K562 (cell line): Measurements from ENCODE around the gene MACROD2. TPM values are rescaled to one million over a fixed set of nuclear protein-coding genes. Genes with fewer than 3 reads are reported as not detected.

ENCODE experiments used
- ATAC-seq: fragments of 200-7000 bp; cut with Tn5 transposase; 3 replicates; pipeline ENCODE4 v1.9.1; 2020; ENCODE audit warnings: moderate library complexity
- BruUV-seq: library from RNA; stranded (reverse); fragments of 400-500 nt; replicated peaks from 2 replicates; lab custom pipeline; 2021; lab: Mats Ljungman, UMichigan
- CTCF ChIA-PET: fragments of 300-600 bp; formaldehyde crosslinking; extraction: SDS; loops from one replicate; lab custom pipeline; 2021; ENCODE audit warnings: low intra/inter-chr PET ratio; lab: Yijun Ruan, JAX
- POLR2A ChIA-PET: fragments of 300-600, 350-650 bp; sonication (Branson Sonifier 250); formaldehyde crosslinking; extraction: SDS; loops from one replicate; lab custom pipeline; 2021; ENCODE audit warnings: antibody characterized with exemption, inconsistent platforms; lab: Yijun Ruan, JAX
- DNase-seq, 4 experiments: peaks; one replicate each; pipeline versions ENCODE4 v3.0.0 to v3.0.0-alpha.2; 2011 to 2018; ENCODE audit warnings: low spot score in 3 of 4, mixed read lengths in 3 of 4; ENCODE audit errors: extremely low read depth in 1 of 4
- FAIRE-seq: peaks from 2 replicates; lab custom pipeline; 2011; peaks lifted over from hg19 to GRCh38; lab: Jason Lieb, UNC
- H2AFZ ChIP-seq: 2 replicates; pipeline ENCODE4 v1.6.0; 2011; ENCODE audit warnings: low read depth, low read length, control low read depth, inconsistent platforms
- H3K27ac ChIP-seq: fragments of 200-600 bp; 3 replicates; pipeline ENCODE4 v1.8.0; 2011; ENCODE audit warnings: low read depth, mild to moderate bottlenecking, control low read depth, inconsistent platforms, low read length, moderate library complexity, mixed read lengths; ENCODE audit errors: extremely low read depth
- H3K27me3 ChIP-seq, 2 experiments: fragments of 300-600 bp in 1 of 2; 2 replicates in 1 of 2; 3 replicates in 1 of 2; pipeline versions ENCODE4 v1.6.0 to v1.8.0; 2011; ENCODE audit warnings: inconsistent platforms in 2 of 2, low read length in 2 of 2, mild to moderate bottlenecking in 1 of 2, mixed read lengths in 1 of 2, moderate library complexity in 1 of 2; ENCODE audit not compliant: control insufficient read depth in 2 of 2, insufficient read depth in 2 of 2
- H3K36me3 ChIP-seq: fragments of 300-600 bp; 3 replicates; pipeline ENCODE4 v1.8.0; 2011; ENCODE audit warnings: mild to moderate bottlenecking, low read length, inconsistent platforms; ENCODE audit not compliant: control insufficient read depth, insufficient read depth
- H3K4me1 ChIP-seq, 2 experiments: fragments of 200-600 bp in 1 of 2; replicated peaks in 1 of 2; 2 replicates in 1 of 2; 3 replicates in 1 of 2; pipeline versions ENCODE4 v1.5.1 to v1.8.0; 2011; ENCODE audit warnings: inconsistent platforms in 2 of 2, low read length in 2 of 2, mild to moderate bottlenecking in 1 of 2, mixed read lengths in 1 of 2, moderate library complexity in 1 of 2; ENCODE audit not compliant: control insufficient read depth in 2 of 2, insufficient read depth in 2 of 2
- H3K4me2 ChIP-seq: 2 replicates; pipeline ENCODE4 v1.6.1; 2011; ENCODE audit warnings: low read length, control low read depth, inconsistent platforms, mixed read lengths; ENCODE audit not compliant: insufficient read depth
- H3K4me3 ChIP-seq: fragments of 200-600 bp; sonication (generic), shearing (Covaris generic); 2 replicates; pipeline ENCODE4 v1.5.1; 2016; ENCODE audit warnings: control low read depth, inconsistent platforms
- H3K79me2 ChIP-seq: fragments of 200-600 bp; 3 replicates; pipeline ENCODE4 v1.8.0; 2011; ENCODE audit warnings: low read length, inconsistent platforms; ENCODE audit not compliant: control insufficient read depth, insufficient read depth
- H3K9ac ChIP-seq, 2 experiments: 2 replicates each; pipeline versions ENCODE4 v1.6.0 to v1.6.1; 2011; ENCODE audit warnings: low read depth in 2 of 2, low read length in 2 of 2, control low read depth in 1 of 2, inconsistent platforms in 1 of 2, mild to moderate bottlenecking in 1 of 2, mixed read lengths in 1 of 2; ENCODE audit not compliant: insufficient read depth in 1 of 2
- H3K9me1 ChIP-seq: one replicate; pipeline ENCODE4 v1.6.0; 2011; ENCODE audit warnings: inconsistent platforms, mild to moderate bottlenecking, low read length, moderate library complexity; ENCODE audit not compliant: control insufficient read depth, insufficient read depth
- H3K9me3 ChIP-seq: replicated peaks from 2 replicates; pipeline ENCODE4 v1.5.1; 2011; ENCODE audit warnings: low read depth, low read length, inconsistent platforms; ENCODE audit not compliant: control insufficient read depth, insufficient read depth
- H4K20me1 ChIP-seq: replicated peaks from 2 replicates; pipeline ENCODE4 v1.6.1; 2011; ENCODE audit warnings: low read length, inconsistent platforms, mixed read lengths; ENCODE audit not compliant: control insufficient read depth, insufficient read depth
- CSDE1 ChIP-seq, 2 experiments: fragments of 450-650 bp; IDR thresholded peaks; 2 replicates each; pipeline ENCODE4 v1.6.1; 2016; ENCODE audit warnings: mild to moderate bottlenecking in 1 of 2
- DACH1 ChIP-seq: fragments of 450-650 bp; IDR thresholded peaks from 2 replicates; pipeline ENCODE4 v1.6.1; 2018; ENCODE audit not compliant: partially characterized antibody
- HNRNPK ChIP-seq: fragments of 200-400 bp; formaldehyde crosslinking; IDR thresholded peaks from one replicate; pipeline ENCODE4 v1.6.1; 2018; ENCODE audit warnings: mild to moderate bottlenecking, low read depth, low read length; ENCODE audit not compliant: poor library complexity, severe bottlenecking
- MAFK ChIP-seq: IDR thresholded peaks from 2 replicates; pipeline ENCODE4 v1.6.1; 2011; ENCODE audit warnings: low read length, improper control_type of control experiment
- SMAD2 ChIP-seq: fragments of 150-350 bp; IDR thresholded peaks from 2 replicates; pipeline ENCODE4 v1.6.1; 2014; ENCODE audit warnings: low read depth, mild to moderate bottlenecking, low read length
- TARDBP ChIP-seq: fragments of 450-650 bp; IDR thresholded peaks from 2 replicates; pipeline ENCODE4 v1.6.1; 2016
- TCFL5 ChIP-seq: fragments of 250-450 bp; sonication (Bioruptor Pico); conservative IDR thresholded peaks from 2 replicates; pipeline ENCODE4 v1.6.1; 2021; ENCODE audit warnings: mild to moderate bottlenecking, moderate library complexity, matching md5 sums
- ZNF583 ChIP-seq: fragments of 250-450 bp; sonication (Bioruptor Pico); IDR thresholded peaks from 2 replicates; pipeline ENCODE4 v1.4.0; 2020
- ZZZ3 ChIP-seq: fragments of 450-650 bp; IDR thresholded peaks from 2 replicates; pipeline ENCODE4 v1.6.1; 2016; ENCODE audit warnings: antibody characterized with exemption, mild to moderate bottlenecking, moderate library complexity
- WGBS: fragments of 100-300 bp; shearing (Covaris generic); methylation state at CpG from one replicate; pipeline ENCODE4 v1.1.6; 2016; ENCODE audit warnings: low coverage, mixed read lengths; ENCODE audit not compliant: insufficient coverage; ENCODE audit errors: missing lambda C conversion rate; 5-methylcytosine and 5-hydroxymethylcytosine counted together
- in situ Hi-C: fragments of 300-500 bp; cut with MboI; formaldehyde crosslinking; loops from 4 replicates; pipeline ENCODE4 v1.15.0; 2018; ENCODE audit warnings: inconsistent platforms, mixed read lengths
- intact Hi-C: fragments of 100-400 bp; cut with micrococcal nuclease; formaldehyde crosslinking; loops from 2 replicates; pipeline ENCODE4 v1.14.2; 2022
- polyA plus RNA-seq, 8 experiments: library from polyadenylated mRNA; depleted of rRNA in 4 of 8; stranded (reverse) in 5 of 8; unstranded in 3 of 8; fragments of >200 nt; fragmentation: Nextera tagmentation in 2 of 8; fragmentation: Illumina TruSeq in 1 of 8; extraction: Ambion mirVana in 2 of 8; extraction: Trizol in 1 of 8; gene quantifications; 2 replicates each; pipeline versions ENCODE4 v1.2.1 to v1.2.3, GENCODE V29; 2011 to 2014; ENCODE audit warnings: inconsistent platforms in 1 of 8, missing spikeins in 1 of 8
- total RNA-seq, 7 experiments: library from RNA; depleted of rRNA in 6 of 7; stranded (reverse); fragments of >200 nt in 6 of 7; fragmentation: Illumina TruSeq in 2 of 7; extraction: Trizol in 2 of 7; gene quantifications; 2 replicates each; pipeline versions ENCODE4 v1.2.1 to v1.2.3, GENCODE V29; 2011 to 2021; ENCODE audit warnings: low replicate concordance in 1 of 7
- TF ChIP-seq, protein P1 (sequence below): fragments of 200-600 bp; sonication (generic); IDR thresholded peaks from one replicate; pipeline ENCODE4 v1.6.1; 2012; ENCODE audit warnings: mild to moderate bottlenecking, low read depth, low read length, inconsistent platforms
- TF ChIP-seq, protein P2 (sequence below): fragments of 250-450 bp; sonication (Bioruptor Pico); IDR thresholded peaks from 2 replicates; pipeline ENCODE4 v1.8.0; 2021; ENCODE audit warnings: mild to moderate bottlenecking, moderate library complexity

MACROD2 gene
- total and polyA plus RNA-seq, 9 of the 15 experiments (the other 6 are each of a cell fraction or from before 2014, with no cell fraction given), result not detected

DNA sequence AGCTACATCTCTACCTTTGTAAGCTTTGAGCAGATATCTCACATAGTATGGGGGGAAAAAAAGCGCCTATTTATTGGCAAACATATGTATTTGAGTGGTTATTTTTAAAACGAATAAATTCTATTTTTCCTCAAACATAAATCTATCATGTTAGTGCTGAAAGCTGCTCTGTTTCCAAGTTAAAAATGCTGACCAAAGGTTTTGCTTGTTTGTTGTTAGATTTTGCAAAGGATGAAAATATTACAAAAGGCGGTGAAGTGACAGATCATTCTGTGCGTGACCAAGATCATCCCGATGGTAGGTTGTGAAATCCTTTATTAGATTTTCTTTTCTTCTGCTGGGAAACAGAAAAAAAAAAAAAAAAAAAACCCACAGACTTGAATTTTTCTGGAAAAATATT, 1972.0 kb downstream of the MACROD2 start:
- no peak for FAIRE-seq
- H3K79me2 ChIP-seq, result no peaks in the 10 kb centered on the region
- POLR2A ChIA-PET, result no interaction called here
- CTCF ChIA-PET, result no interaction called here
- no peaks in the 10 kb centered on the region for H3K9me1 ChIP-seq
- H2AFZ ChIP-seq, result no peak overlapping the region
- H3K4me1 ChIP-seq, result no peaks in the 10 kb centered on the region
- no peak overlapping the region for H3K27ac ChIP-seq
- no peak for ATAC-seq
- H3K36me3 ChIP-seq, result no peaks in the 10 kb centered on the region
- no peak overlapping the region for H3K4me2 ChIP-seq
- H3K27me3 ChIP-seq, result no peaks in the 10 kb centered on the region
- no TSS peak for BruUV-seq
- 0% methylated on average over 5 of the region's 5 CpGs for WGBS
- DNase-seq, result no peak
- H3K9ac ChIP-seq, result no peak overlapping the region
- intact Hi-C loops (no loop called here), in situ Hi-C loops (no loop called here)
- H3K9me3 ChIP-seq, result no peaks in the 10 kb centered on the region; the same call in 1 of the 2 replicates
- TF ChIP-seq, protein P1, sequence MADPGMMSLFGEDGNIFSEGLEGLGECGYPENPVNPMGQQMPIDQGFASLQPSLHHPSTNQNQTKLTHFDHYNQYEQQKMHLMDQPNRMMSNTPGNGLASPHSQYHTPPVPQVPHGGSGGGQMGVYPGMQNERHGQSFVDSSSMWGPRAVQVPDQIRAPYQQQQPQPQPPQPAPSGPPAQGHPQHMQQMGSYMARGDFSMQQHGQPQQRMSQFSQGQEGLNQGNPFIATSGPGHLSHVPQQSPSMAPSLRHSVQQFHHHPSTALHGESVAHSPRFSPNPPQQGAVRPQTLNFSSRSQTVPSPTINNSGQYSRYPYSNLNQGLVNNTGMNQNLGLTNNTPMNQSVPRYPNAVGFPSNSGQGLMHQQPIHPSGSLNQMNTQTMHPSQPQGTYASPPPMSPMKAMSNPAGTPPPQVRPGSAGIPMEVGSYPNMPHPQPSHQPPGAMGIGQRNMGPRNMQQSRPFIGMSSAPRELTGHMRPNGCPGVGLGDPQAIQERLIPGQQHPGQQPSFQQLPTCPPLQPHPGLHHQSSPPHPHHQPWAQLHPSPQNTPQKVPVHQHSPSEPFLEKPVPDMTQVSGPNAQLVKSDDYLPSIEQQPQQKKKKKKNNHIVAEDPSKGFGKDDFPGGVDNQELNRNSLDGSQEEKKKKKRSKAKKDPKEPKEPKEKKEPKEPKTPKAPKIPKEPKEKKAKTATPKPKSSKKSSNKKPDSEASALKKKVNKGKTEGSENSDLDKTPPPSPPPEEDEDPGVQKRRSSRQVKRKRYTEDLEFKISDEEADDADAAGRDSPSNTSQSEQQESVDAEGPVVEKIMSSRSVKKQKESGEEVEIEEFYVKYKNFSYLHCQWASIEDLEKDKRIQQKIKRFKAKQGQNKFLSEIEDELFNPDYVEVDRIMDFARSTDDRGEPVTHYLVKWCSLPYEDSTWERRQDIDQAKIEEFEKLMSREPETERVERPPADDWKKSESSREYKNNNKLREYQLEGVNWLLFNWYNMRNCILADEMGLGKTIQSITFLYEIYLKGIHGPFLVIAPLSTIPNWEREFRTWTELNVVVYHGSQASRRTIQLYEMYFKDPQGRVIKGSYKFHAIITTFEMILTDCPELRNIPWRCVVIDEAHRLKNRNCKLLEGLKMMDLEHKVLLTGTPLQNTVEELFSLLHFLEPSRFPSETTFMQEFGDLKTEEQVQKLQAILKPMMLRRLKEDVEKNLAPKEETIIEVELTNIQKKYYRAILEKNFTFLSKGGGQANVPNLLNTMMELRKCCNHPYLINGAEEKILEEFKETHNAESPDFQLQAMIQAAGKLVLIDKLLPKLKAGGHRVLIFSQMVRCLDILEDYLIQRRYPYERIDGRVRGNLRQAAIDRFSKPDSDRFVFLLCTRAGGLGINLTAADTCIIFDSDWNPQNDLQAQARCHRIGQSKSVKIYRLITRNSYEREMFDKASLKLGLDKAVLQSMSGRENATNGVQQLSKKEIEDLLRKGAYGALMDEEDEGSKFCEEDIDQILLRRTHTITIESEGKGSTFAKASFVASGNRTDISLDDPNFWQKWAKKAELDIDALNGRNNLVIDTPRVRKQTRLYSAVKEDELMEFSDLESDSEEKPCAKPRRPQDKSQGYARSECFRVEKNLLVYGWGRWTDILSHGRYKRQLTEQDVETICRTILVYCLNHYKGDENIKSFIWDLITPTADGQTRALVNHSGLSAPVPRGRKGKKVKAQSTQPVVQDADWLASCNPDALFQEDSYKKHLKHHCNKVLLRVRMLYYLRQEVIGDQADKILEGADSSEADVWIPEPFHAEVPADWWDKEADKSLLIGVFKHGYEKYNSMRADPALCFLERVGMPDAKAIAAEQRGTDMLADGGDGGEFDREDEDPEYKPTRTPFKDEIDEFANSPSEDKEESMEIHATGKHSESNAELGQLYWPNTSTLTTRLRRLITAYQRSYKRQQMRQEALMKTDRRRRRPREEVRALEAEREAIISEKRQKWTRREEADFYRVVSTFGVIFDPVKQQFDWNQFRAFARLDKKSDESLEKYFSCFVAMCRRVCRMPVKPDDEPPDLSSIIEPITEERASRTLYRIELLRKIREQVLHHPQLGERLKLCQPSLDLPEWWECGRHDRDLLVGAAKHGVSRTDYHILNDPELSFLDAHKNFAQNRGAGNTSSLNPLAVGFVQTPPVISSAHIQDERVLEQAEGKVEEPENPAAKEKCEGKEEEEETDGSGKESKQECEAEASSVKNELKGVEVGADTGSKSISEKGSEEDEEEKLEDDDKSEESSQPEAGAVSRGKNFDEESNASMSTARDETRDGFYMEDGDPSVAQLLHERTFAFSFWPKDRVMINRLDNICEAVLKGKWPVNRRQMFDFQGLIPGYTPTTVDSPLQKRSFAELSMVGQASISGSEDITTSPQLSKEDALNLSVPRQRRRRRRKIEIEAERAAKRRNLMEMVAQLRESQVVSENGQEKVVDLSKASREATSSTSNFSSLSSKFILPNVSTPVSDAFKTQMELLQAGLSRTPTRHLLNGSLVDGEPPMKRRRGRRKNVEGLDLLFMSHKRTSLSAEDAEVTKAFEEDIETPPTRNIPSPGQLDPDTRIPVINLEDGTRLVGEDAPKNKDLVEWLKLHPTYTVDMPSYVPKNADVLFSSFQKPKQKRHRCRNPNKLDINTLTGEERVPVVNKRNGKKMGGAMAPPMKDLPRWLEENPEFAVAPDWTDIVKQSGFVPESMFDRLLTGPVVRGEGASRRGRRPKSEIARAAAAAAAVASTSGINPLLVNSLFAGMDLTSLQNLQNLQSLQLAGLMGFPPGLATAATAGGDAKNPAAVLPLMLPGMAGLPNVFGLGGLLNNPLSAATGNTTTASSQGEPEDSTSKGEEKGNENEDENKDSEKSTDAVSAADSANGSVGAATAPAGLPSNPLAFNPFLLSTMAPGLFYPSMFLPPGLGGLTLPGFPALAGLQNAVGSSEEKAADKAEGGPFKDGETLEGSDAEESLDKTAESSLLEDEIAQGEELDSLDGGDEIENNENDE, result no peak
- TF ChIP-seq, protein P2, sequence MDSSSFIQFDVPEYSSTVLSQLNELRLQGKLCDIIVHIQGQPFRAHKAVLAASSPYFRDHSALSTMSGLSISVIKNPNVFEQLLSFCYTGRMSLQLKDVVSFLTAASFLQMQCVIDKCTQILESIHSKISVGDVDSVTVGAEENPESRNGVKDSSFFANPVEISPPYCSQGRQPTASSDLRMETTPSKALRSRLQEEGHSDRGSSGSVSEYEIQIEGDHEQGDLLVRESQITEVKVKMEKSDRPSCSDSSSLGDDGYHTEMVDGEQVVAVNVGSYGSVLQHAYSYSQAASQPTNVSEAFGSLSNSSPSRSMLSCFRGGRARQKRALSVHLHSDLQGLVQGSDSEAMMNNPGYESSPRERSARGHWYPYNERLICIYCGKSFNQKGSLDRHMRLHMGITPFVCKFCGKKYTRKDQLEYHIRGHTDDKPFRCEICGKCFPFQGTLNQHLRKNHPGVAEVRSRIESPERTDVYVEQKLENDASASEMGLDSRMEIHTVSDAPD, result no peak
- TF ChIP-seq CSDE1 (IDR thresholded peaks at IDR 0.05), result no peak
- TF ChIP-seq HNRNPK, result no peak
- TF ChIP-seq SMAD2, result no peak
- TF ChIP-seq DACH1, result no peak
- TF ChIP-seq ZNF583 (CRISPR knock-in tag), result no peak
- no peak for TF ChIP-seq TARDBP
- TF ChIP-seq MAFK, result no peak
- TF ChIP-seq TCFL5 (CRISPR knock-in tag), result no peak
- TF ChIP-seq ZZZ3, result no peak
- no peak overlapping the region for H3K4me3 ChIP-seq
- no peaks in the 10 kb centered on the region for H4K20me1 ChIP-seq
